RPMI7951 (cell line): ENCODE measurements around the gene XRN1. TPM values are rescaled to one million over a fixed set of nuclear protein-coding genes. Genes with fewer than 3 reads are reported as not detected.
"Not testable (repeated sequence)": the region's sequence is repeated elsewhere in the genome, so short reads cannot be mapped to it uniquely, and the experiment has no call there.

Experiments used
- DNase-seq: peaks from one replicate; pipeline ENCODE4 v3.0.0-alpha.2; 2012; ENCODE audit warnings: low read depth
- total RNA-seq: library from RNA; depleted of rRNA; stranded (reverse); fragments of >200 nt; shearing (Covaris generic); gene quantifications from 2 replicates; pipeline ENCODE4 v1.2.3, GENCODE V29; 2014

XRN1 gene
- total RNA-seq, 1 experiment from 2014 or later: 24.3 TPM

DNA sequence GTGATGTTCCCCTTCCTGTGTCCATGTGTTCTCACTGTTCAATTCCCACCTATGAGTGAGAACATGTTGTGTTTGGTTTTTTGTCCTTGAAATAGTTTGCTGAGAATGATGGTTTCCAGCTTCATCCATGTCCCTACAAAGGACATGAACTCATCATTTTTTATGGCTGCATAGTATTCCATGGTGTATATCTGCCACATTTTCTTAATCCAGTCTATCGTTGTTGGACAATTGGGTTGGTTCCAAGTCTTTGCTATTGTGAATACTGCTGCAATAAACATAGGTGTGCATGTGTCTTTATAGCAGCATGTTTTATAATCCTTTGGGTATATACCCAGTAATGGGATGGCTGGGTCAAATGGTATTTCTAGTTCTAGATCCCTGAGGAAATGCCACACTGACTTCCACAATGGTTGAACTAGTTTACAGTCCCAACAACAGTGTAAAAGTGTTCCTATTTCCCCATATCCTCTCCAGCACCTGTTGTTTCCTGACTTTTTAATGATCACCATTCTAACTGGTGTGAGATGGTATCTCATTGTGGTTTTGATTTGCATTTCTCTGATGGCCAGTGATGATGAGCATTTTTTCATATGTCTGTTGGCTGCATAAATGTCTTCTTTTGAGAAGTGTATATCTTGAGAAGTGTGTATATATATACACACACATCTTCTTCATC, 123.4 kb downstream of the XRN1 start:
- not testable (repeated sequence) for DNase-seq

DNA sequence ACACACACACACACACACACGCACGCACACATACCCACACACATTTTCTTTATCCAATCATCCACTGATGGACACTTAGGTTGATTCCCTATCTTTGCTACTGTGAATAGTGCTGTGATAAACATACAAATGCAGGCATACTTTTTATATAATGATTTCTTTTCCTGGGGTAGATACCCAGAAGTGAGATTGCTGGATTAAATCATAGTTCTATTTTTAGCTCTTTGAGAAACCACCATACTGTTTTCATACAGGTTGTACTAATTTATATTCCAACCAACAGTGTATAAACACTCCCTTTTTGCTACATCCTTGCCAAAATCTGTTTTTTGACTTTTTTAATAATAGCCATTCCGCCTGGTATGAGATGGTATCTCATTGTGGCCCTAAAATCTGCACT, 127.9 kb downstream of the XRN1 start:
- DNase-seq: no peak

DNA sequence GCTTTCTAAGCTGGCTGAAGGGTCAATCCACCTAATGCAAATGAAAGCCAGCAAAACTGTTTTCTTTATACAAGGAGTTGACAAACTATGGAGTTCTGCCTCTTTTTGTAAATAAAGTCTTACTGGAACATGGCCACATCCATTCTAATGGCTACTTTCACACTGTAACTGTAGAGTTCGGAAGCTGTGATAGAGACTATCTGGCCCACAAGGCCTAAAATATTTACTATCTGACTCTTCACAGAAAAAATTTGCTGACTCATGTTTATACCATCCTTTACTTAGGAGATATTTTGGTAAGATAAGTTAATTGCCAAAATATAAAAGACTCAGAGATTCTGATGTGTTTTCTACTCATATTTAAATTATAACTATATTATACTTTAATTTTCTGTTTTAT, 128.7 kb downstream of the XRN1 start:
- DNase-seq: peak; percentile 72

DNA sequence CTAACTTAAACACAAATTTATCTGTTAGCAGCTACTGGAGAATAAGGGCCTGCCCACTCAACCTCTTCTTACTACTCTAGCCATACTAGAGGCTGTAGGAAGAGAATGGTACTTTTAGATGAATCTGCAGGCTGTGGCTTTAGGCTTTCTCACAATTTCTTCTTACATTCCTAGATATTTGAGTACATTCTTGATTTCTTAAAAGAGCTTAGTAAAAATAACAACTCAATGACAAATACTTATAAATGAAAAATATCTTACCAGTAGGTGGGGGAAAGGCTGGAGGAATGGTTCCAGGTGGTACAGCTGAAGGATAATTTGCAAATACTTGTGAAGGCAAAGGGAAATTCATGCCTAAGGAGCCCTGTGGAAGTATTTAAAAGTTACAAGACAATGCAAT, 129.5 kb downstream of the XRN1 start:
- DNase-seq: no peak

DNA sequence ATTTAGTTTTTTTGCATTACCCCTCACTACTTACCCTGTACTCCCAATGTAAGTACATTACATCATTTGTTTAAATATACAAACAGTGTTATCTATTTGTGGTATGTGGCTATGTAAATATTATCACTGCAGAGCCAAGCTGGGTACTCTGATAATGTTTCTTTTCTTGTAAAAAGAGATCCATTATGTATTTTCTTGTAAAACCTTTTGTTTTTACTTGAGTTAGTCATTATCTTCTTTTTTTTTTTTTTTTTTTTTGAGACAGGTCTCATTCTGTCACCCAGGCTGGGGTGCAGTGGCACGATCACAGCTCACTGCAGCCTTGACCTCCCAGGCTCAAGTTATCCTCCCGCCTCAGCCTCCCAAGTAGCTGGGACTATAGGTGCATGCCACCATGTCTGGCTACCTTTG, 131.9 kb downstream of the XRN1 start:
- DNase-seq: not testable (repeated sequence)

DNA sequence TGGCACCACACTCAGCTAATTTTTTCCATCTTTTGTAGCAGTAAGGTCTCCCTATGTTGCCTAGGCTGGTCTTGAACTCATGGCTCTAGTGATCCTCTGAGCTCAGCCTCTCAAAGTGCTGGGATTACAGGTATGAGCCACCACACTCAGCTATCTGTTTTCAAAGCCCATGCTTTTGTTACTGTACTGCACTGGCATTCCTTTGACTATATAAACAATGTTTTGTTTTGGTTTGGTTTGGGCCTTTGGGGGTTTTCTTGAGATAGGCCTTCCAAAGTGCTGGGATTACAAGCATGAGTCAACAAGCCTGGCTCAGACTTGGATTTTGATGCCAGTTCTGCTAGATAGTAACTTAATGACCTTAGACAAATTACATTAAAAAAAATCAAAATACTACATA, 132.8 kb downstream of the XRN1 start:
- DNase-seq: peak; percentile 83

DNA sequence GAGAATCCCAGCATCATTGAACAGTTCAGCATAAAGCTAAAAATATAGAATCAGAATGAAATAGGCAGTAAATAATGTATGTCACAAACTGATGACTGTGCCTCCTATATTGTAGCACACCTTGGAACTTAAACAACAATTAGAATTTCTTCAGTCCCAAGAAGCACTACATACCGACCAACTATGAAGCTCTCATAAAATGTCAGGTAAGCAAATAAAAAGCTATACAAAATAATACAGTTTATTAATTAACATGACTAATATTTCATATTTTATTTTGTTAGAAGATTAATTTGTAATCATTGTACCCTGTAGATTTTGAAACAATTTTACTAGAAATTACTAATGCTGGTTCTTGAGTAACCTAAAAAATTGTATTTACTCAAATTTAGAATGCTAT, 137.4 kb downstream of the XRN1 start:
- DNase-seq: no peak

DNA sequence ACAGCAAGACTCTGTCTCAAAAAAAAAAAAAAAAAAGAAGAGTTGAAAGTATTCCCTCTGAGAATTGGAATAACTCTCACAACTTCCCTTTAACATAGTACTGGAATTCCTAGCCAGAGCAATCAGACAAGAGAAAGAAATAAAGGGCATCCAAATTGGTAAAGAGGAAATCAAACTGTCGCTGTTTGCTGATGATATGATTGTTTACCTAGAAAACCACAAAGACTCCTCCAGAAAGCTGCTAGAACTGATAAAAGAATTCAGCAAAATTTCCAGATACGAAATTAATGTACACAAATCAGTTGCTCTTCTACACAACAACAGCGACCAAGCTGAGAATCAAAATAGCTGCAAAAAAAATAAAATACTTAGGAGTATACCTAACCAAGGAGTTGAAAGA, 145.0 kb downstream of the XRN1 start:
- not testable (repeated sequence) for DNase-seq

DNA sequence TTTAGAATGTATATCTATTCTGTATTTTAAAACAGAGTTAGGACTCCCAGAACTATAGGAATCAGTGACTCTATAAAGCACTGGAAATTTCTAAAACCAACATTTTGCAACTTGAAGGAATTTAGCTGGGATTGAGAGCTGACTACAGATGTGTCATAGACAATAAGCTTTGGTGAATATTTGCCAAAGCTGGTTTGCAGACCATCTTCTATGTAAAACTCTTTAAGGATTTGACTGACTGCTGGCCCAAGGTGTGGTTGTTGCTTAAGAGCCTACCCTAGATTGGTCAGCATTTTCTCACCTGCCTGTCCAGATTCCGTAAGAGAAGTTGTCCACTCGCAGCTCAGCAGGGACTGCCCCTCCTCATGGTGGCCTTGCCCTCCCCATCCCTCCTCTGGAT, 149.2 kb downstream of the XRN1 start:
- DNase-seq: no peak

DNA sequence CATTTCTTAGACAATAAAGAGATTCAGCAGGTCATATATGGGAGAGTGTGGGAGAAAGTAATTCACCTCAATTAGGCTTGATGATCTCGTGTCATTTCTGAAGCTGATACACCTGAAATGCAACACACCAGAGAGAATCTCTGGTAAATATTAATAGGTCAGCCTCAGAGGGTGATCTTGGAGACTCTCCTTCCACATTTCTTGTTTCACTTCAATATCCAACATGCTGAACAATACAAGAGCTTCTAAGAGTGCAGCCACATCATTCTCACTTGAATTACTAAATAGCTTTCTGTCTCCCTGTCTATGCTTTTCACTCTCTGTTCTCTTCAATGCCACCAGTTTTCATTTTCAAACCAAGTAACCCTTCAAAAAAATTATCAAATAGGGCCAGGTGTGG, 151.3 kb downstream of the XRN1 start:
- no peak for DNase-seq

DNA sequence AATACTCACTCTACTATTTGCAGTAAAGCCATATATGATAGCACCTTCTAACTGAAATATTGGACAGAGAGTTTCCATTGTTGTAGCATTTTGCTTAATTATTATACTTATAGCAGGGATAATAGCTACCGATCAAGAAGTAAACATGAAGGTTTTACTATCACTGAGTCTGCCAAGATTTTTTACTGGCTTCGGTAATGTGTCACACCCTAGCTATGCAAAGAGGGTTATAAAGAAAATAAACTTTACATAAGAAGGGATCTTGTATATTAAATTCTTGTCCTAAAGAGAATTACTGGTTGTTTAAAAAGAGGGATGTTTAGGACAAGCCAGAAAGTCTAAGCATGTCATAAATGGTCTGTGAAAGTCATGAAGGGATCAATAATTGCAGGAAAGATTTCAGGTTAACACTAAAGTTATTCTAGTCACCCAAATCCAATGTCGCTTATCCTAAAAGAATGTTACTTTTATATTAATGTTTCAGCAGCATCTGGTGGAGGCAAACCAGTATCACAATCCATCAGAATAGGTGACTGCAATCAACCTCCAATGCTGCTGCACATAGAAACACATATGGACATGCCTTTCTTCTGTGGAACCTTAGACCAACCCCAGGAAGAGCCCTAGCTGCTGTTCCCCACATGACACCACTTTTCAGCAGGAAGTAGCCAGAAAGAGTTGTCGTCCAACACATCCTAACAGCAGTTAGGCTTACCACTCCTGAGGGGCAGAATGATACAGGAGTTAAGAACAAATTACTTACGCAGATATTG, 159.8 kb downstream of the XRN1 start:
- no peak for DNase-seq

DNA sequence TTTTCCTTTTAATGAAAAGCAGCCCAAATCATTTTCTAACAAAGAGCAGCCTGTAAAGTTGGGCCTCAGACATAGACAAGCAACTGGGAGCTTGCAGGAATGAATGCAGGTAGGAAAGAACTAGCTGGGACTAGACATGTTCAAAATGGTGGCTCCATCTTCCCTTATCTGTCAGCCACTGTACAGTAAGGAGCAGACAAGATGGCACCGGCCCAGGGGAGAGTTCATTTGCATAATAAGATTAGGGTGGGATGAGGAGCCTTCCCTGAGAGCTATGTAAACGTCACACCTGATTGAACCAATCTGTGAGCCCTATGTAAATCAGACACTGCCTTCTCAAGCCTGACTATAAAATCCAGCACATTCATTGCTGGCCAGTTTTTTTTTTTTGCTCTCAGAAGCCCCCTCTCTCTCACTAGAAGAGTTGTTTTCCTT, 162.7 kb downstream of the XRN1 start:
- DNase-seq: peak; percentile 43

DNA sequence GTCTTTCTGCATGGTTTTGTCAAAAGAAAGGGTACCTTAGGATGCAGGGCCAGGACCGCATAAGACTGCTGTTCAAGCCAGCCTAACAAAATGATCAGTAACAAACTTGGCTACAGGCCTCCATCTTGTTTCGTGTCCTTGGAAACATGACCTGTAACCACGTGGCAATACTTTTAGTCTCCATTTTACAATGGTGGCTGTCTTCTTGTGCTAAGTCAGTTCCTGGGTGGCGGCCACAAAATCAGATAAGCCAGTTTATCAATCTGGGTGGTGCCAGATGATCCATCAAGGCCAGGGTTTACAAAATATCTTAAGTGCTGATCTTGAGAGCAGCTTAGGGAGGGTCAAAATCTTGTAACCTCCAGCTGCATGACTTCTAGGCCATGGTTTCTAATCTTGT, 165.3 kb downstream of the XRN1 start:
- DNase-seq: no peak

DNA sequence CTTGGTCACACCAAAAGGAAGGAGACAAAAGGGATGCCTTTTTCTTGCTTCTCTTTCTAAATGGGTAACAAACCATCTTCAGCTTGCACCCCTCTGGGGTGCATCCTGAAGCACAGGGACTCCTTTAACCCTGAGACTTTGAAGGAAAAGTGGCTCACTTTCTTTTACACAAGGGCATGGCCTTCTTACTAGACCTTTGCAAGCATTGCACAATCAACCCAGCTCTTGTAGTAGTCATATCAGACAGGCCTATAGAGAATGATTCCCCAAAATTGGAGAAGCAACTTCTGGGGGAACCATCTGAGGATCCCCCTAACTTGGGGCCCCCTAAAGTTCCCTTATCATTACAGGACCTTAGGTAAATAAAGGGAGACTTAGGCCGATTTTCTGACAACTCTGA, 166.4 kb downstream of the XRN1 start:
- no peak for DNase-seq

DNA sequence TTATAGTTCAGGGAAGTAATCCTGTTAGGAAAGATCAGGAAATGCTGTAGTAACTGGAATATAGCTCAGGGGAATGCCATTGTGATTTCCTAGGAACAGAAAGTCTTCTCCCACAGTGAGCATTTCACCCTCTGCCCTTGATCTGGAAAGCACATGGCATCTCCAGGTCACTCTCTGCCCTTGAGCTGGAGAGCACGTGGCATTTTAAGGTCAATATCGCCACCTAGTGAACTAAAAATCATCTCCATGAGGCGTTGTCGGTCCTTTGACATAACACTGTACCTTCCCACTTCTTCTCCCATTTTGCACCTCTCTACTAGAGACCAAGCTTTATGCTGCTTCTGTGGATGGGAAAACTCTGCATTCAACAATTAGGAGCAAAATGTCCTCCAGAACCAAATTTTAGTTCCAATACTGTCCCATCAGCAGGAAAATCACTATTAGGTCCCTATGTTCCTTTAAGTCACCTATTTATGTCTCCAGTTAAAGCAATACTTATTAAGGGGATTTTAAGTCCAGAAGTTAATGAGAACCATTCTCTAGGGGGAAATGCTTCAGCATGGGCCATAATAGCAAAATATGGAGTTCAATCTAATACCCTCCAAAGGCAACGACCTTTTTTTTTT, 167.8 kb downstream of the XRN1 start:
- peak; percentile 81 for DNase-seq

DNA sequence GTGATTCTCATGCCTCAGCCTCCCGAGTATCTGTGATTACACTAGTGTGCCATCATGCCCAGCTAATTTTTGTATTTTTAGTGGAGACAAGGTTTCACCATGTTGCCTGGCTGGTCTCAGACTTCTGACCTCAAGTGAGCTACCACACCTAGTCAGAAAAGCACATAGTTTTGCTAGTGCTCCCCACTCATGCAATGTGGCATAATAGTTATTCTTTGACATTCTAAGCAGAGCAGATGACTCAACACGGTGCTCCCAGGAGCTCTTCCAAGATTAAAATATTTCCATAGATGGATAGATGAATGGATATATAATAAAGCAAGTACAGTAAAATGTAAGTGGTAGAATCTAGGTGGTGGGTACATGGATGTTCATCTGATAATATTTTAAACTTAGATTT, 169.4 kb downstream of the XRN1 start:
- DNase-seq: no peak

DNA sequence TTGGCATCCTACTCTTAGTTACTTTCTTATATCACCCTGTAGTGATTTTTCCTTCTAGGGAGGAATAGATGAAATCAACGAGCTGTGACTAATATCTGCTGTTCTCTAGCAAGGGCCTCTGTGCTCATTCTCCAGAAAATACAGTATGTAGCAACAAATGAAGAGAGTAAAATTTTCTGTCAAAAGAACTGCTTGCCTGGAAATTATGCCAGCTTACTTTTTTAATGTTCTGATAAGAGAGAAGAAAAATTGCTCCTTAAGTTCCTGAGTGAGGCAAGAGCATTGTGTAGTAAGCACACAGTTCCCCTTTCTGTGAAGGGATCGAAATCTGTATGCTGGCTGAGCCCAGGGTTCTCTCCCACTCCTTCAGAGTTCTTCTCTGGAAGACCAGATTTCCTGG, 171.1 kb downstream of the XRN1 start:
- DNase-seq: no peak

DNA sequence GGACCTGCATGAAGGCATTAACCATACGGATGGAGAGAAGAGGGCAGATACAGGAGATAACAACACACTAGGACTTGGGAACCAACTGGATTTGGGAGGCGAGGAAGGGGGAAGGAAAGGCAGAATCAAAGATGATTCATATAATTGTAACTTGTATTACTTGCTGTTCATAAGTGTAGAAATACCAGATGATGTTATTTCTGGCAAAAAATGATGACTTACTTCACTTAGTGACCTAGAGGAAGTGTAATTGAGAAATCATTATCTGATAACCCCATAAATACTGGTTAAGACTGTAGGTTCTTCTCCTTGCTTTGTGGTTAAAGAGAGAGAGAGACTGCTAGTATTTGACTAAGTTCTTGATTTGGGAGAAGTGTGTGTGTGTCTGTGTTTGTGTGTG, 172.0 kb downstream of the XRN1 start:
- DNase-seq: peak; percentile 56

DNA sequence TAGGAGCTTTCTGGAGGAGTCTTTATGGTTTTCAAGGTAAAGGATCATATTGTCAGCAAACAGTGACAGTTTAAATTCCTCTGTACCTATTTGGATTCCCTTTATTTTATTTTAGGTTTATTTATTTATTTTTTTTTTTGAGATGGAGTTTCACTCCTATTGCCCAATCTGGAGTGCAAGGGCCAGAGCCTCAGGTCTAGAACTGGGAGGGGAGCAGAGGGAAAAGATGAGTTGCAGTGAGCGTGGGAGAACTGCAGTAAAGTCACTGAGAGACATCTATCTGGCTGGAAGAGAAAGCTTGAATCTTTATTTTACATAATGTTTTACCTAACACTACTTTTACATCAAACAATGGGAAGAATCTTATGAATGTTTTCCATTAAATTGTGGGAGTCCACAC, 172.9 kb downstream of the XRN1 start:
- no peak for DNase-seq

DNA sequence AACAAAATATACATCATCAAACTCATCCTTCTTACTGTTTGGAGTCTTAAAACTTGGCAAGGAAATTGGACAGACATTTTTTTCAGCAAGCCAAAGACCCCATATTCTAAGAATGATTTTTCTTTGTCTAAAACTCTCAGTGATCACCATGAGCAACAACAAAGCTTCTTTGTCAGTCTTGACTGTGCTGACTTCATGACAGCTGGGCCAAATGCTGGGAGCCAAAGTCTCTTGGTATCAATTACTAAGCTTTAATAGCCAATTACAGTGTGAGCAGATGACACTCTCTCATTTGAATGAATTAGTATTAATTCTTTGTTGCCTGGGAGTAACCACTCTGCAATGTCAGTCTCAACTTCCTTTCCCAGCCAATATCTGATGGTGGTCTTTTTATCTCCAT, 174.3 kb downstream of the XRN1 start:
- peak; percentile 28 for DNase-seq

DNA sequence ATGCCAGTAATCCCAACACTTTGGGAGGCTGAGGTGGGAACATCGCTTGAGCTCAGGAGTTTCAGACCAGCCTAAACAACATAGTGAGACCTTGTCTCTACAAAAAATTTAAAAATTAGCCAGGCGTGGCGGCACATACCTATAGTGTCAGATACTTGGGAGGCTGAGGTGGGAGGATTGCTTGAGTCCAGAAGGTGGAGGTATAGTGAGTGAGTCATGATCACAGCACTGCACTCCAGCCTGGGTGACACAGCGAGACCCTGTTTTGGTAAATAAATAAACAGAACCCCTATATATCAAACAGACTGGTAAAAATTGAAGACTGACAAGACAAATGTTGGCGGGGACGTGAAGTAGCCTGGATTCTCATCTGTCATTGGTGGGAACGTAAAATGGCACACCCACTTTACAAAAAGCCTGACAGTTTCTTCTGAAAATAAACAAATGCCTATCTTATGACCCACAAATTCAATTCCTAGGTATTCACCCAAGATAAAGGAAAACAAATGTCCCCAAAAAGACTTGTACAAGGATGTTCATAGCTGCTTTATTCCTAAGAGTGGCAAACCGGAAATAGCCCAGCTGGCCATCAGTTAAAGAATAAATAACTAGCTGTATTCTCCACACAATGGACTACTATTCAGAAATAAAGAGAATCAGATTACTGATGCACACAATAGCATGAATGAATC, 175.5 kb downstream of the XRN1 start:
- peak; percentile 56 for DNase-seq

DNA sequence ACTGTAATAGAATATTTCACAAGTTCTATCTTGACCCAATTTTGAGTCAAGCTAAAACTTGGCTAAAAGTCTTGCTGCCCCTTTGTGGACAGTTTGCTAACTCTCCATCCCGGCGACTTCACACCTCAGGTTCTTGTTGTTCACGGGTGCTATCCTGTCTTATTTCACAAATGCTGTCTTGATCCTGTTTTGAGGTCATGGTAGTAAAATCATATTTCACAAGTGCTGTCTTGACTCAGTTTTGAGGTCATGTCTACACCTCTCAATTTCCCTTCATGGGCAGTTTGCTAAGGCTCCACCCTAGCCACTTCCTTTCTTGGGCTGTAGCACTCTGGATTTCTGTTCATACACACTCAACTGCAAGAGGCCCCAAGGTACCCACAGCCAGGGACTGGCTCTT, 177.4 kb downstream of the XRN1 start:
- no peak for DNase-seq
